ENCODE data around the gene SH3PXD2B. TPM values are rescaled to one million over a fixed set of nuclear protein-coding genes. Genes with fewer than 3 reads are reported as not detected.

SH3PXD2B gene
- total and polyA plus RNA-seq, 2 of the 13 experiments (the other 11 are each of a cell fraction or from before 2014, with no cell fraction given) = 3.4 to 4.6 TPM

- TF ChIP-seq ZNF687 (CRISPR knock-in tag; IDR thresholded peaks at IDR 0.05) (no peak), ZMYM4 (CRISPR knock-in tag; IDR thresholded peaks at IDR 0.05) (peak; percentile 70), POGZ (CRISPR knock-in tag; IDR thresholded peaks at IDR 0.05) (peak; percentile 81), ZMAT5 (CRISPR knock-in tag; IDR thresholded peaks at IDR 0.05; ENCODE audit: borderline replicate concordance, low read depth) (no peak), ZMYM3 (CRISPR knock-in tag; IDR thresholded peaks at IDR 0.05) (no peak), ZNF576 (CRISPR knock-in tag; IDR thresholded peaks at IDR 0.05) (no peak), YEATS2 (CRISPR knock-in tag; IDR thresholded peaks at IDR 0.05; ENCODE audit: borderline replicate concordance) (peak; percentile 76; the same call in 1 of the 2 replicates), NR2F6 (IDR thresholded peaks at IDR 0.05) (peak; percentile 48; the same call in 1 of the 2 replicates), NR2F6 (CRISPR knock-in tag; IDR thresholded peaks at IDR 0.05) (peak; percentile 49), NR2F1 (CRISPR knock-in tag; IDR thresholded peaks at IDR 0.05) (0 out of 4 replicates have a peak, but pooled peaks of 1 of the 2 experiments have one; percentile 25), GABPA (IDR thresholded peaks at IDR 0.05; ENCODE audit: low read depth, low read length) (peak; percentile 66), GABPA (CRISPR knock-in tag; IDR thresholded peaks at IDR 0.05; ENCODE audit: low read depth) (peak; percentile 90), SRF (IDR thresholded peaks at IDR 0.05; ENCODE audit: low read depth, low read length) (0 out of 2 replicates have a peak, but pooled peaks have one; percentile 24), ARNTL (CRISPR knock-in tag; IDR thresholded peaks at IDR 0.05) (no peak), HNF4G (IDR thresholded peaks at IDR 0.05; ENCODE audit: borderline replicate concordance, low read depth, low read length) (peak; percentile 39; the same call in 1 of the 2 replicates), HNF4G (CRISPR knock-in tag; IDR thresholded peaks at IDR 0.05; ENCODE audit: borderline replicate concordance, low read depth) (no peak), ZBTB1 (CRISPR knock-in tag; IDR thresholded peaks at IDR 0.05; ENCODE audit: borderline replicate concordance) (no peak), CEBPB (IDR thresholded peaks at IDR 0.05; ENCODE audit: borderline replicate concordance, low read depth, low read length) (peak; percentile 99), ZNF574 (CRISPR knock-in tag; IDR thresholded peaks at IDR 0.05) (no peak), ZNF672 (CRISPR knock-in tag; IDR thresholded peaks at IDR 0.05) (no peak), SNAI1 (CRISPR knock-in tag; IDR thresholded peaks at IDR 0.05; ENCODE audit: borderline replicate concordance) (no peak), SOX6 (IDR thresholded peaks at IDR 0.05) (no peak), SOX6 (CRISPR knock-in tag; IDR thresholded peaks at IDR 0.05) (peak; percentile 62; the same call in 1 of the 2 replicates), ZBTB7B (CRISPR knock-in tag; IDR thresholded peaks at IDR 0.05) (no peak), IRF2 (CRISPR knock-in tag; IDR thresholded peaks at IDR 0.05) (peak; percentile 48; the same call in 1 of the 2 replicates)
These were observed 33.9 kb downstream of the SH3PXD2B start (continued) for GRCh38 chr5:172420235-172420939.
